HG03175 (cell line): ENCODE data around the gene BIRC7.

ENCODE experiments used
- ATAC-seq: cut with Tn5 transposase; IDR thresholded peaks from one replicate; pipeline ENCODE4 v1.9.1; 2021; ENCODE audit warnings: mild to moderate bottlenecking, moderate library complexity; ENCODE audit not compliant: unreplicated experiment

The BIRC7 gene

DNA sequence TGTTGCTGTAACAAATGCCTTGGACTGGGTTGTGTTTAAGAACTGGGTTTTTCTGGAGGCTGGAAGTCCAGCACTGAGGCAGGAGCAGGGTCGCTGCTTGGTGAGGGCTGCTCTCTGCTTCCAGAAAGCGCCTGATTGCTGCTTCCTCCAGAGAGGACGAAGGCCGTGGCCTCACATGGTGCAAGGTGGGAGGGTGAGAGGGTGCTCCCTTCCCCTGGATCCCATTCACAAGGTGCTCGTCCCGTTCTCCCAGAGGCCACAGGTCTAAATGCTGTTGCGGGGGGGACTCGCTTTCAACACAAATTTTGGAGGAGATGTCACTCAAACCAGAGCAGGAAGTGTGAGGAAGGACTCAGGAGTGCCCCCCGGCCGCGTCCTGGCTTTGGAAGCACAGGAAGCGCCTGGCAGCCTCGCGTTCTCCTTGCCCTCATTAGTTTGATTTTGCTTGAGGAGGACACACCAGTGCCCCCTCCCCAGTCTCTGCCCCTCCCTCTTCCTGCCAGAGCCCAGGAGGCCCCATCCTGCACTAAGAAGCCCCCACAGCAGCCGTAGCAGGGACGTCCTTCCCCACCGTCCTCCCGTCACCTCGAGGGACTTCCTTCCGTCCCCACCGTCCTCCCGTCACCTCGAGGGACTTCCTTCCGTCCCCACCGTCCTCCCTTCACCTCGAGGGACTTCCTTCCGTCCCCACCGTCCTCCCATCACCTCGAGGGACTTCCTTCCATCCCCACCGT is 26.3 kb downstream of the BIRC7 start:
- no peak for ATAC-seq

DNA sequence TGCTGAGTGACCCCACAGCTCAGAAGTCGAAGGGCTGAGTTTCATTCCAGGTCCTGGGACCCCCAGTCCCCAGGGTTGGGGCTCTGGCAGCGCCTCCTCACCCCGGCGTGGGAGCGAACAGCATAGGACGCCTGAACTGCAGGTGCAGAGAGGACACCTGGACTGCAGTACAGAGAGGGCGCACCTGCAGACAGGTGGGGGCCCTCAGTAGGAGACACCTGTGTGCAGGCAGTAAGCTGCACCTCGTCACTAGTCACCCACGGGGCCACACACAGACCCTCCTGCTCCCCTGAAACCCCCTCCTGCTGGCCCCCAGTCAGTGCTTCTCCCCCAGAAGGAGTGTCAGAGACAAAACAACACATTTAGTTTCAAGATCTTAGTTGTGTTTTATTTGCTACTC is 27.1 kb downstream of the BIRC7 start:
- ATAC-seq = no peak

GRCh38 chr20:63264000-63264399 is 28.3 kb downstream of the BIRC7 start:
- no peak for ATAC-seq

GRCh38 chr20:63264519-63264918 is 28.8 kb downstream of the BIRC7 start:
- no peak for ATAC-seq

GRCh38 chr20:63265891-63266515 is 30.3 kb downstream of the BIRC7 start:
- ATAC-seq = no peak

DNA sequence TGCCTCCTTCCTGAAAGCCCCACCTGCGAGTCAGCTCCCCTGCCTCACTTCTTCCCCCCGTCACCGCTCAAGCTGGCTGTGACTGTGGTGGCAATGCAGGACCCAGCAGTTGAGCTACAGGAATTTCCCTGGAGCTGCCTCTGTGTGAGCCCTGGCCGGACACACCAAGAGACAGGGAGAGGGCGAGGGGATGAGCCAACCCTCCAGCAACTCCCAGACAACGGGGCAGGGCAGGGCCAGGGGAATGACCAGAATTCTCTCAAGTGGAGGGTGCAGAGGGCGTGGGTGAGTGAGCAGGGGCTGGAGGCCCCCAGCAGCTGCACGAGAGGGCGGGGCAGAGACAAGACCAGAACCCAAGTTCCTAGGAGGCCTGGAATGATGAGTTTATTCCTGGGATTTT is 32.0 kb downstream of the BIRC7 start:
- no peak for ATAC-seq

DNA sequence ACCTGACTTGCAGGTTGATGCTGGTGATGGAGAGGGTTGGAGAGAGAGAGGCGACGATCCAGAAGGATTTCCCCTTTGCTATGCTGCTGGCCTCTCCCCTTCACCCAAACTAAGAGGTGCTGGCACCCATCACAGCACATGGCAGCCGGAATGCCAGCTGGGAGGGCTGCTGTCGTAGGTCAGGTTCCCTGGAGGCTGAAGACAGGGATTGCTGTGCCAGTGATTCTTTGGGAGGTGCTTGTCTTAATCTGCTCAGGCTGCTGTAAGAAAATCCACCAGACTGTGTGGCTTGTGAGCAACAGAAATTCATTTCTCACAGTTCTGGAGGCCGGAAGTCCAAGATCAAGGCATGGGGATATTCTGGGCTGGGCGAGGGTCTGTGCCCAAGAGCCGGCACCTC is 32.6 kb downstream of the BIRC7 start:
- ATAC-seq = no peak

DNA sequence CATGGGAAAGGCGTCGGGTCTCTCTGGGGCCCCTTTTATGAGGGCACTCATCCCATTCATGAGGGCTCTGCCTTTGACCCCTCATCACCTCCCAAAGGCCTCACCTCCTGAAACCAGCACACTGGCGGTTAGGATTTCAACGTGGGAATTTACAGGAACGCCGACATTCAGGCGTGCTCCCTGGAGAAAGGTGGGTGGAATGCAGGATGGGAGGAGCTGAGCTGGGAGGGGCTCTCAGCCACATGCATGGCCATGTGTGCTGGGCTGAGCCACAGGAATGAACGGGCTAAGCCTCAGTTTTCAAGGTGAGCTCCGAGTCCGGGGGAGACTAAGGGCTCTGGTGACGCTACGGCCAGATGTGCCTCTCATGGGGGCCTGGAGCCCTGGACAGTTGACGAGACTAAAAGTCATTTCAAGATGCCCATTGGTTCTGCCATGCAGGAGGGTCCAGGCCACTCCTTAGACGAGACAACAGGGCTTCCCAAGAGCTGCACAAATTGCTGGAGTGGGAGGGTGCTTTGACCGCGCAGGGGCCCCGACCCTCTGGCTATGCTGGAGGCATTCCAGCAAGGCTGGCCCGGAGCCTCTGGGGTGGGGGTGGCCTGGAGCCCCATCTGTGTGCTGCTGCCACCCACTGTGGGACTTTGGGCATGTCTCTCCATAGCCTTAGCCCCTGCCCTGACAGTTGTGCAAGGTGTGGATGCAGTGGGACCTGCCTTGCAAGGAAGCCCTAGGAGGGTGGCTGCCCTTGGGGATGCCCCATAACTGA is 33.1 kb downstream of the BIRC7 start:
- ATAC-seq = no peak

- ATAC-seq = no peak
Measured at GRCh38 chr20:63269724-63270123, 34.0 kb downstream of the BIRC7 start.

DNA sequence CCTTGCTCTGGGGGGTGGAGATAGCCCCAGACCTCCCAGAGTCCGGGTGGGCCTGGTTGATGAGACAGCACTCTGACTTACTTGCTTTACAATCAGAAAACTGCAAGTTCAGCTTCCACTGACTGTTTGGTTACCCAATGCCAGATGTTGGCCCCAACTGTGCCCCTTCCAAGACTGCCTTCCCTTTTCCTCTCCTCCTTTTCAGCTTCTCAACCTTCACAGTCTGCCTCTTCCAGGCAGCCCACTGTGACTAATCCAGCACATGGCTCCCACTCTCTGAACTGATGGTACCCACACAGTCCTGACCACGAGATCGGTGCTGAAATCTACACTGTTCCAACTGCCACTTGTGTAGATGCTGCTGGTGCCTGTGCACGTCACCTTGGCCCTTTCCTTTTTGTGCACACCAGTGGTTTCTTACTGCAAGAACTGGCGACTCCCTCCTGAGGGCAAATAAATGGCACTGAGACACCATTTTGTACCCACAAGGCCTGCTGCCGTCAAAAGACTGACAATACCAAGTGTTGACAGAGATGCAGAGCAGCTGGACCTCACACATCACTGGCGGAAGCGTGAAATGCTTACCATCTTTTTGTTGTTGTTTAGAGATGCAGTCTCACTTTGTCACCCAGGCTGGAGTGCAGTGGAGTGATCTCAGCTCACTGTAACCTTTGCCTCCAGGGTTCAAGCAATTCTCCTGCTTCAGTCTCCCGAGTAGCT is 35.1 kb downstream of the BIRC7 start:
- ATAC-seq = no peak

DNA sequence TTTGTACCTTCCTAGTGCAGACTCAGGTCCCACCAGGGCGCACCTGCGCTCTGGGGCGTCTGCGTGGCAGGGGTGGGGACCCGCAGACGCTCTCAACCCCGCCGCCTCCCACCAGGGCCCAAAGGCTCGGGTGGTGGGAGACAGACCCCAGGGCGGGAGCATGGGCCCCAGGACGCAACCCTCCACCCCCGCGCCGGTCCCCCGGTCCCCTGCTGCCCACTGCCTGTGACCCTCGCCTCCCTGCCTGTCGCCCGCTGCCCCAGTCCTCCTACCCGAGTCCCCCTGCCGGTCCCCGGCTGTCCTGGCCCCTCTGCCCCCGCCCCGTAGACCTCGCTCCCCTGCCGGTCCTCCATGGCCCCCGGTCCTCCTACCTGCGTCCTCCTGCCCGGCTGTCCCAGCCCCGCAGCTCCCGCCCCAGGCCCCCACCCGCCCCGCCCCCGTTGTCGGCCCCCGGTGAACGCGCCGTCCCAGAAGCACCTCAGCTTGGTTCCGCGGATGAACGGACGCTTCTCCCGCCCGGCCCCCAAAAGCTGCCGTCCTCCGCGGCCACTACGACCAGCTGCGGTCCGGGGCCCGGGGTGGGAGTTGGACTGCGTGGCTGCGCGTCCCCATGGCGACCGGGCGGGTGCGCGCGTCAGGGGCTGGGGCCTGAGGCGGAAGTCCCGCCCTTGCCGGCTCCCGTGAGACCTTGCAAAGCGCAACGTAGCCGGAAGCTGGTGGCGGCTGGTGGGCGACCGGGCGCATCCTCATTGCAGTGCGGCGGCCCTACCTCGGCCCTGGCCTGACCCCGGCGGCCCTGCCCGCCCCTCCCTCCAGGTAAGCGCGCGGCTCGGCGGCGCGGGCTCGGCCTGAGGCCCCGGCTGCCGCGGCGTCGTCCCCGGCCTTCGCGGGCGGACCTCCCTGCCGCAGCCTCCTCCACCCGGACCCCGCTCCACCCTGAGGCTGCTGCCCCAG is 36.7 kb downstream of the BIRC7 start, which contains the start of gene ARFGAP1:
Gene ARFGAP1, plus strand, starts transcription at position 709 of the 954 bp plus-strand sequence. CDS start 2,768 bp downstream, outside the sequence.
- ATAC-seq = peak; percentile 84

GRCh38 chr20:63273059-63273579 is 37.4 kb downstream of the BIRC7 start:
- ATAC-seq = peak; percentile 8

- ATAC-seq = no peak
Measured at GRCh38 chr20:63273635-63274380, 38.1 kb downstream of the BIRC7 start.

DNA sequence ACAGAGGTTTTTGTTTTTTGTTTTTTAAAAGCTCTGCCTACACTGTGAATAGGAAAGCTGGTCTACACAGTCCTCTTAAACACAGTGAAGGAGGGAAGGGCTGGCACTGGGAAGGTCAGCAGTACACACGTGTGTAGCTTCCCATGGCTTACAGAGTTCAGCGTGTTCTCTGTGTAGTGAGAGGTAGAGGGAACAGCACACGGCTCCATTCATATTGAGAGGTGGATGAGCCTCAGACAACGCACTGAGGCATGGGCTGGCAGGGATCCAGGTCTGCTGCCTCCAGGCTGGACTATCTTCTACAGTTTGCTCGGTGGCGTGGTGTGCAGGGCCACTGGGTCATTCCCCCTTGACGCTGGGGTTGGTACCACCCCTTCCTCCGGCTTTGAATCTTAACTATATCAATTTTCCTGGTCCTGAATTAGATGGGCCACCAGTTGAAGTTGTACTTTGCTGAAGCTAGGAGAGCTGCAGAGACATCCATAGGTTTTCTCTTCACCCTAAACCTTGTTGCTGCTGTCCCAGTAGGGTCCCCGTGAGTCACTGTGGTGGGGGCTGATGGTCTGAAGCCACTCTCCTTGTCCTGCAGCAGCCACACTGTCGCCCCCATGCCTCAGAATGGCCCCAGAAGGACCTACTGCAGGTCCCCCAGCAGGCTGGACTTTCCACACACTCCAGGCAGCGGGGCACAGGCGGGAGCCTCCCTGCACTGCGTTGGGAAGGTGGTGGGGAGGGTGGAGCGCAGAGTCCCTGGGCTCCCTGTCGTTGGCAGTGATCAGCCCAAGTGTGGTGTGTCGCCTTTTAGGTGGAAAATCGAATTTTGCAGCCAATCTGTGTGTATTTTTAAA is 38.9 kb downstream of the BIRC7 start:
- ATAC-seq = no peak

DNA sequence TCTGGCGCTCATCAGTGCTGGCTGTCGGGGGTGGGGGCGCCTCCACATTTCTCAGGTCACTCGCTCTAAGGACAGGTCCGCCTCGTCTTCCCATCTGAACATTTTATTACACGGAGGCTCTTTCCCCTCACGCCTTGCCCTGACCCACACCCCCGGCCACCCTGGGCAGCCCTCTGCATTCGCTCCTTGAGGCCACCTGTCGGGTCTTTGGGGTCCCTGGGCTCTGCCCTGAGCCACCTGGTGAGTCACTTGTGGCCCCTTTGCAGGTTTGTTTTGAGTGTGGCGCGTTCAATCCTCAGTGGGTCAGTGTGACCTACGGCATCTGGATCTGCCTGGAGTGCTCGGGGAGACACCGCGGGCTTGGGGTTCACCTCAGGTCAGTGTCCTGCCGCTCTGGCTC is 40.1 kb downstream of the BIRC7 start:
- ATAC-seq = no peak

DNA sequence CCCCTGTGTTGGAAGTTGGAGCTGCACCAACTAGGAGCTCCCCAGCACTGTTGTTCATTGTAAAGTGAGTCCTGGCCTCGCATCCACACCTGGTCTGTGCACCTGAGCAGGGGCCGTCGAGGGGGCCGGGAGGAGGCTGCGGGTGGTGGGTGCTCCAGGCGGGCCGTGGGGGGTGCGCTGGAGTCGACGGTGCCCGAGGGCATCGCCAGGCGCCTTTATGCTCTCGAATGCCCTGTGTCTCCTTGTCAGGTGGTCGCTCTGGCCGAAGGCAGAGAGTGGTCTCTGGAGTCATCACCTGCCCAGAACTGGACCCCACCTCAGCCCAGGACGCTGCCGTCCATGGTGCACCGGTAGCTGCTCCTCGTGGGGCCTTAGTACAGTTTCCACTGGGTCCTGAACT is 41.3 kb downstream of the BIRC7 start:
- no peak for ATAC-seq

DNA sequence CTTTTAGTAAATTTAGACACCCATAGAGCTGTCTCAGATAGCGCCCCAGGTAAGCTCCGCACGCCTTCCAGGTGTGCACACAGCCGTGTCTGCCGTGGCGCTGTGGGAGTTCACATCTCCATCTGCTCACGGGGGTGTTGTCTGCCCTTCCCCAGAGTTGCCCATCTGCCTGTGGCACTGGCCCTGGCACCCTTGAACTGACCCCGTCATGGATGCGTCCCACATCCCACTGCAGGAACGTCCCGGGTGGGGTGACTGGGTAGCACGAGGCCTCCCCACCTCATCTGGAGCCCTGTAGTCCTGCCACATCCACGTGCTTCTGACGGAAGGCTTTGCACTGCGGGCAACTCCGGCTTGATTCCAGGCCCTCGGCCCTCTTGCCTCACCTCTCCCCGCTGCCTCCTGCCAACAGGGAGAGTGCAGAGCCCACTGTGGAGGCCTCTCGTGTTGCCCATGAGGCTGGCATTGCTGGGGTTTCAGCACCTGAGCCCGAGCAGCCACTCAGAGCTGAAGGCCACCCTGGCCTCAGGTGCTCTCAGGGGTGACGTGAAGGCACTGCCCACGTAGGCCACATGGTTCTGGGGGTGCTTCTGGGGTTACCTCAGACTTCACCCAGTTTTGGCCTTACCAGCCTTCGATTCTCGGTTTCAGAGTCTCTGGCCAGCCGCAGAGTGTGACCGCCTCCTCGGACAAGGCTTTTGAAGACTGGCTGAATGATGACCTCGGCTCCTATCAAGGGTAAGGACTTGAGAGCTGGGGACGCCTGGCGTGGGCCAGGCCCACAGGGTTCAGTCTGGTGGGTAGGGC is 42.0 kb downstream of the BIRC7 start:
- ATAC-seq = no peak
